H1 (cell line): Measurements from ENCODE around the gene HELT.

Source experiments
- GABPA ChIP-seq: IDR thresholded peaks from 2 replicates; pipeline ENCODE4 v1.6.1; 2011; ENCODE audit warnings: mild to moderate bottlenecking, low read length, moderate library complexity, borderline replicate concordance; ENCODE audit not compliant: insufficient read depth
- PHF8 ChIP-seq: fragments of 200-600 bp; sonication (generic); conservative IDR thresholded peaks from 2 replicates; pipeline ENCODE4 v1.7.1; 2012; ENCODE audit warnings: low read depth, mild to moderate bottlenecking, inconsistent platforms, low read length, moderate library complexity
- POLR2A ChIP-seq, 2 experiments: IDR thresholded peaks; 1 replicate in 1 of 2; 2 replicates in 1 of 2; pipeline ENCODE4 v1.6.1; 2011; ENCODE audit warnings: low read depth in 2 of 2, low read length in 2 of 2, mild to moderate bottlenecking in 2 of 2; ENCODE audit errors: control extremely low read depth in 1 of 2
- SP4 ChIP-seq: IDR thresholded peaks from 2 replicates; pipeline ENCODE4 v1.6.1; 2012; ENCODE audit warnings: low read length, inconsistent platforms
- TF ChIP-seq, protein P1 (sequence below), 3 experiments: IDR thresholded peaks; 1 replicate in 2 of 3; 2 replicates in 1 of 3; pipeline versions ENCODE4 v1.5.1 to v1.6.1; 2011; ENCODE audit warnings: low read length in 3 of 3, mild to moderate bottlenecking in 3 of 3, inconsistent platforms in 2 of 3, low read depth in 1 of 3, moderate library complexity in 1 of 3; ENCODE audit not compliant: insufficient read depth in 1 of 3; ENCODE audit errors: control extremely low read depth in 1 of 3

DNA sequence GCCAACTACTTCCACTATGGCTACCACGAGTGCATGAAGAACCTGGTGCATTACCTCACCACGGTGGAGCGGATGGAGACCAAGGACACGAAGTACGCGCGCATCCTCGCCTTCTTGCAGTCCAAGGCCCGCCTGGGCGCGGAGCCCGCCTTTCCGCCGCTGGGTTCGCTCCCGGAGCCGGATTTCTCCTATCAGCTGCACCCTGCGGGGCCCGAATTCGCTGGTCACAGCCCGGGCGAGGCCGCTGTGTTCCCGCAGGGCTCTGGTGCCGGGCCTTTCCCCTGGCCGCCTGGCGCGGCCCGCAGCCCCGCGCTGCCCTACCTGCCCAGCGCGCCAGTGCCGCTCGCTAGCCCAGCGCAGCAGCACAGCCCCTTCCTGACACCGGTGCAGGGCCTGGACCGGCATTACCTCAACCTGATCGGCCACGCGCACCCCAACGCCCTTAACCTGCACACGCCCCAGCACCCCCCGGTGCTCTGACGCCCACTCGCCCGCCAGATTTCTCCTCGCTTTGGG is 2.1 kb downstream of the HELT start:
- TF ChIP-seq SP4 (no peak), PHF8 (no peak), GABPA (peak; percentile 48; the same call in 1 of the 2 replicates), POLR2A (IDR thresholded peaks at IDR 0.05; ENCODE audit: control extremely low read depth in 1 of 2, low read depth in 2 of 2, low read length in 2 of 2) (no peak)
- TF ChIP-seq, protein P1, sequence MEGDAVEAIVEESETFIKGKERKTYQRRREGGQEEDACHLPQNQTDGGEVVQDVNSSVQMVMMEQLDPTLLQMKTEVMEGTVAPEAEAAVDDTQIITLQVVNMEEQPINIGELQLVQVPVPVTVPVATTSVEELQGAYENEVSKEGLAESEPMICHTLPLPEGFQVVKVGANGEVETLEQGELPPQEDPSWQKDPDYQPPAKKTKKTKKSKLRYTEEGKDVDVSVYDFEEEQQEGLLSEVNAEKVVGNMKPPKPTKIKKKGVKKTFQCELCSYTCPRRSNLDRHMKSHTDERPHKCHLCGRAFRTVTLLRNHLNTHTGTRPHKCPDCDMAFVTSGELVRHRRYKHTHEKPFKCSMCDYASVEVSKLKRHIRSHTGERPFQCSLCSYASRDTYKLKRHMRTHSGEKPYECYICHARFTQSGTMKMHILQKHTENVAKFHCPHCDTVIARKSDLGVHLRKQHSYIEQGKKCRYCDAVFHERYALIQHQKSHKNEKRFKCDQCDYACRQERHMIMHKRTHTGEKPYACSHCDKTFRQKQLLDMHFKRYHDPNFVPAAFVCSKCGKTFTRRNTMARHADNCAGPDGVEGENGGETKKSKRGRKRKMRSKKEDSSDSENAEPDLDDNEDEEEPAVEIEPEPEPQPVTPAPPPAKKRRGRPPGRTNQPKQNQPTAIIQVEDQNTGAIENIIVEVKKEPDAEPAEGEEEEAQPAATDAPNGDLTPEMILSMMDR (IDR thresholded peaks at IDR 0.05; ENCODE audit: control extremely low read depth in 1 of 3, insufficient read depth in 1 of 3, low read depth in 1 of 3, low read length in 3 of 3) = no peak
